Midbrain (tissue), 1 donor: ENCODE measurements around the gene POLN.
A peak's percentile ranks its signal among the peaks of the same experiment; 100 is the strongest.

Source experiments
- DNase-seq: peaks from one replicate; lab custom pipeline; 2025; lab: John Stamatoyannopoulos, UW

POLN gene

DNA sequence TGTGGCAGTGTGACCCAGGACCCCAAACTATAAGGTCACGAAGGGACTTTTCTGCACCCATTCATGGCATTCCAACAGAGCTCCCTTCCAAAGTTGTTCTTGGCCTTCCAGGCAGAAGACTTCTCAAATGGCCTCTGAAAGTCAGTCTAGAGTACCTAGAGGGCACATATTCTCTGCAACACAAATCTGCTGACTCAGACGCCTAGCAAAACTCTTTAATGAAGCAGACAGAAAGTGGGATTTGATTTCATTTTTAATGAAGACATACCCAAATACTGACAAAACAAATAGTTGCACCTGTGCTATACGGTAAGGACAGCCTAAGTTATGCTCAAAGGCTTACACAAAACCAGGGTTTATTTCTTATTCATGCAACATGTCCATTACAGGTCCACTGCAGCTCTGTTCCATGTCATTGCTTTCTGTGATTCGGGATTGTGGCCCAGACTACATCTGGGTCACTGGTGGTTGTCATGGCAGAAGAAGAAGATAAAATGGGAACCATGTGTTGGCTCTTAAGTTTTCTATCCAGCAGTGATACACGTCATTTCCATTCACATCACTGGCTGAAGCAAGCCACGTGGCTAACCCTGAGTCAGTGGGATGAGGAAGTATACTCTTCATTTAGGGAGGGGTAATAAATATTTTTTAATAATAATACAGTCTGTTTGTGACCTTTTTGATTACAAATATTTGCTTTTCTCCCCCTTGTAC lies 125.1 kb downstream of the POLN start:
- DNase-seq, result no peak

GRCh38 chr4:2105559-2105958 lies 136.4 kb downstream of the POLN start:
- no peak for DNase-seq

DNA sequence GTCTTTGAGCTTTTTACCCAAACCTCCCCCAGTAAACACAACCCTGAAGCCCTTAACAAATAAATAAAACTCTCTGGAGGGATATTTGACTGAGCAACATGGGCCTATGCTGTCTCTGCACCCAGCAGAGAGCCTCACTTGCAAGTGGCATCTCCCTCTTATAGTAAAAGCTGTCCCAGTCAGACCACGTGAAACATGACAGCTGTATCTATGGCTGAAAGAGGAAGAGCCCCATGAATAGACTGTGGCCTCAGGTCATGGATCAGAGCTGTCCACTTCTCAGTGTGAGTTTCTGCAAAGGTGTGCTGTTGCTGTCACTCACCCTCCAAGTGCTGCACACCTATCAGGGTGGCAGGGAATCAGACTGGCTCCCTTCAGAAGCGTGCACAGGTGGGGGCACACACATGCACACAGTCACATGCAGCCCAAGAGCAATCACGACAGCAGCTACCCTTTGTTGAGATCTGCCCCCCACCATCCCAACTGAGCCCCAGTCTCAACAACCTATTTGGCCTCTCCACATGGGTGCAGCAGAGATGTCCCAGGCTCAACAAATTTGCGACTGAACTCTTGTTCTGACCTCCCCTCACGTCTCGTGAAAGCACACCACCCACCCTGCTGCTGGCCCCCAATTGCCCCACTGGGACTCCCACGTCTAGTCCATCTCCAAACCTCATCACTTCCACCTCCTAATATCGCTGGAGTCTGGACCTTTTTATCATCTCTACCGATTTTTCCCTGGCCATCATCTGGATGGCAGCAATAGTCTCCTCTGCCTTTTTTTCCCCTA lies 137.2 kb downstream of the POLN start:
- DNase-seq, result no peak

GRCh38 chr4:2103843-2104547 lies 137.9 kb downstream of the POLN start:
- DNase-seq, result no peak

- DNase-seq, result no peak
These were observed 138.6 kb downstream of the POLN start for GRCh38 chr4:2103127-2103842.

DNA sequence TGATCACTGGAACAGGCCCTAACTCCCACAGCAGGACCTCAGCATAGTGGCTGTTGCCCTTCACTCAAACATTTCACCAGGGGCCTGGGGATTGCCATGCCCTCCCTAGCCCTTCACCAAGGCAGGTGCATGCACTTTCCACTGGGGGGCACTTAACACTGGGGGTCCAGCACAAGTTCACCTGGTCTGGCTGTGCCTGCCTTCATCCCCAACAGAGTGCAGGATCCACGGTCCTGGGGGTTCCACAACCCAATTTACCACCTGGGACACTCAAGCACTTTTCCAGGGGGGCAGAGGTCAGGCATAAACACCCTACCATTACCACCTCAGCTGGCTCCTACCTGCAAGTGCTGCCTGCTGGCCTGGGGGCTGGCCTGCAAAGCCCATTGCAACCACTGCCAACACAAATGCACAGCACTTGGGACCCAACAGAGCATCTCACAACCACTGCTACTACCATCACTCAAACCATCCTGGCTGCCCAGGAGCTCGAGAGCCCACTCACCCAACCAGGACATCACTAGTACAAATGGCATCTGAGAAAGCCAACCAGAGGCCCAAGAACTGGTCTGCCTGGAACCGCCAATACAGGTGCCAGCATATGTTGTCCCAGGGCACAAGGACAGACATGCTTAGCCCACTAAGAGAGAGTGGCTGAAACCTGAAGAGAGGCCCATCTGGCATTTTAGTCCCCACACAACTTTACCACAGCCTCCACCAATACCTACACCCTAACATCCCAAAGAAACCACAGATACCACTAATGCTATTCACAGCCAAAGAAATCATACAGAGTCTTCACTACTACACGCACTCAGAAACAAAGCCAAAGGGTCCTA lies 139.7 kb downstream of the POLN start:
- no peak for DNase-seq

DNA sequence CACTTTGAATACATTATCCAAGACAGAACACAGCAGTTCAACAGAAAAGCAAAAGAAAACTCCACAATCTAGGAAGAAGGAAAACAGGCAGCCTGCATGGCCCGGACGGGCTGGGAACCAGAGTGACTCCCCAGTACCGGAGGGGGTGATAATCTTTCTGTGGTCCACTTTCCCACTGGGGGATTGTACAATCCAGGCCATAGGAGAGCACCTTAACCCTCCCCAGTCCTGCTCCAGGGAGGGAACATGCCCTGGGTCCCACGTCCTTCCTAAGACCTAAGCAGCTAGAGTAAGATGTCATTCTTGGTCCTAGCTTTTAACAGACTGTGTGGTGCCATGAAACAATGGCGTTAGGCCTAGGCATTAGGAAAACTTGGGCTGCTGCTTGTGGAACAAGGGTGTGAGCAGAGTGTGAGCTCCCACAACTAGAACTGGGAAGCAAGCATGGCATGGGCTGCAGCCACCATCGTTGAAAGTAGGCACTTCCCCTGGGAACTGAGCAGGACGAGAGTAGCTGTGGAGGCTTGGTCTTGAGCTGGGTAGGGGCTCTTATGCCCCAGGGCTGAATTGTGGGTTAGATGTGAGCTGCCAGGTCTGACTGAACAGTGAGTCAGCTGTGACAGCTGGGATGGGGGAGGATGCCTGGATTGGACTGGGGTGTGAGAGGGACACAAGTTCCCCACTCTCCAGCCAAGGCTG lies 140.4 kb downstream of the POLN start:
- DNase-seq, result no peak

DNA sequence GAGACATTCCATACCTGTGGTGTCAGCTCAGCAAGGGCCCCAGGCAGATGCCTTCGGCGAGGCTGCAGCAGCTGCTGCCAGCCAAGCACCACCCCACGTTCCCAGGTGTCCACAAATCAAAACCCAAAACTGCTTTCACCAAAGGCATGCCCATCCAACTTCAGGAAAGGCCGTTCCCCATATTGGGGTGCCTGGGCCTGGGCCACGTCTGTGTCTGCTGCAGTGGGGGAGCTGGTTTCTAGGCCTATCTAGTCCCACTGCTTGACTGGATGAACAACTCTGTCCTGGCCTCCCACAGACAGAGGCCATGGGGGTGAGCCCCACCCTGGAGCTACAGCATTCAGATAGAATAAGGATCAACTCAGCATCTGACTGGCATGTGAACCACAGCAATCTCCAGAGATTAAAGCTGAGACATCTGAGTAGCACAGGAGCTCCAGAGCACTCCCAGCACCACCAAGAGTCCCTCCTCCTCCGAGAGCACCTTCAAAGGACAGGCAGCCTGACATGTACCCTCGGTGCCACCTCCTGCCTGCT lies 145.8 kb downstream of the POLN start:
- DNase-seq, result no peak

DNA sequence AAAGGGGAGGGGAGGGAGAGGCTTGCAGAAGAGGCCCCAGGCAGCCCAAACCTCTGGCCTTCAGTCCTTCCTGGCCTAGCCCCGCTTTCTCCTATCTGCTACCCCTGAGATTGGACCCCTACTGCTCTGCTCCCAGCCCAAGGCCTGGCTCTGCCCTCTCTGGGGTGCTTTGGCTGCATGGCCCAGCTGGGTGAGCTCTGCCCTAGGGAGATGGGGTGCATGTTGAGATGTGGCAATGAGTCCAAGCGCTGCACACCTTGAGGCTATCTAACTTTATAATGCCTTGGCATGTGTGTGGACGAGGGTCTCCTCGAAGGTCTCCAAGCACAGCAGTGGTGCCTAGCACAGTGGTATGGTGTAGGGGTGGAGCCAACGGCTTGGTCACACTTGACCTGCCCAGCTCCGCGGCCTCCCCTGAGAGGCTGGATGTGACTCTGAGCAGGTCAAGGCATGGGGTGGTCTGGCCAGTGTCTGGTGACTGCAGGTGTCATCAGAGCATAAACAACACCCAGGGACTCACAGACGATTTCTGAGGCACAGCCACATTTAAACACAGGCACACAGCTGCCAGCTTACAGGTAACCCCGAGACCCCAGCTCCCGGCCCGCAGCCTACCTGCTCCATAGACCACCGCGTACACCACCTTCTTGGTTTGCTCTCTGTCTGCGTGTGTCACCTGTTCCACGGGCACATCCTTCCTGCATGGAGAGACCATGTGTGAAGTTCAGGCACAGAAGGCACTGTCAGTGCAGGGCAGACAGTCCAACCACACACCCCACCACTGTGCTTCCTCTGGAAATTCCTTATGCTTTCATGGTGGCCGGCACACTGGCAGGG lies 146.5 kb downstream of the POLN start:
- DNase-seq, result no peak

GRCh38 chr4:2094545-2094944 lies 147.4 kb downstream of the POLN start:
- no peak for DNase-seq

DNA sequence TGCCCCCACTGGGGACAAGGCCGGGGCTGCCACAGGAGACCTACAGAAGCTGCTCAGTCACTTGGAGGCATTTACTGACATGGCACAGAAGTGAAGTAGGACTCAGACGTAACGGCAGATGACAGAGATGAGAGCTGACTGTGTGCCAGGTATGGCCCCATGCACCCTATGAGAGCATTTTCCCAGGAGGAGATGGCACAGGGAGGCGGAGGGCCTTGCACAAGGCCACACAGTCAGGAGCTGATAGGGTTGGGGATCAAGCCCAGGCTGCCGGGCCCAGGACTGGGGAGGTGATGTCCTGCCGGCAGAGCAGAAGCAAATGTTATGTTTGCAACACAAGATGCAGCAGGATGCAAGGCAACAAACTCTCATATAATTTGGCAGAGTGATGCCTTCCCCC lies 148.7 kb downstream of the POLN start:
- DNase-seq, result no peak

DNA sequence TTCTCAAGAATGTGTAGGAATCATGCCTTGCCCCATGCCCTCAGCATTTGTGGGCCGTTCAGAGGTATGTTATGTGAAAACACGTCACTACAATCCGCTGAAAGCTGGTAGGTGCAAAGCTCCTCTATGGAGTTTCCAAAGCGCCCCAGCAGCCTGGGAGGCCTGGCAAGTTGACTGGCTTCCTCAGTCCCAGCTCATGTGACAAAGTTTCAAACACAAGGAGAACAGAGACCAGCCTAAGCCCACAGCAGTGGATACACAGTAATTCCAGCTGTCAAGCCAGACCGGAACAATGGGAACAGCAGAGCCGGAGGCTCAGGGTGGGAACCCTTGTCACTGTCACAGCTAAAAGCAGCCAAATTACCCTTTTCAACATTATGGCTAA lies 149.3 kb downstream of the POLN start:
- DNase-seq, result peak; percentile 22

- no peak for DNase-seq
These were observed 149.8 kb downstream of the POLN start for GRCh38 chr4:2091990-2092668.

- no peak for DNase-seq
These were observed 151.3 kb downstream of the POLN start for GRCh38 chr4:2090642-2091041.

DNA sequence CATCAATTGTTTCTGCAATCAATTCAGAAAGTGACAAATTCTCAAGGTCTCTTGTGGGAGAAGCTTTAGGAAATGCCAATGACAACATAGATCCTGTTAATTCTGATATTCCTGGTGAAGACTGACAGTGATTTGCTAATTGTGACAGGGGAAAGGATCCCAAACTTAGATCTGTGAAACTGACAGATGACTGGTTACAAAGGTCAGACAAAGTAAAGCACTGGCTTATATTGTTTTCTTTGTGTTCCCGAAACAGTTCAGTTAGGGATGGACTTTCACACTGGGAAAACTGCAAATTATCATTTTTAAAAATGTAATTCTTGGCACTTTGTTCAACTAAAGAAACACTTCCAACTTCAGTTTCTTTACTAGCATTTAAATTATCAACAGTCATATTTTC lies 152.7 kb downstream of the POLN start:
- DNase-seq, result no peak

DNA sequence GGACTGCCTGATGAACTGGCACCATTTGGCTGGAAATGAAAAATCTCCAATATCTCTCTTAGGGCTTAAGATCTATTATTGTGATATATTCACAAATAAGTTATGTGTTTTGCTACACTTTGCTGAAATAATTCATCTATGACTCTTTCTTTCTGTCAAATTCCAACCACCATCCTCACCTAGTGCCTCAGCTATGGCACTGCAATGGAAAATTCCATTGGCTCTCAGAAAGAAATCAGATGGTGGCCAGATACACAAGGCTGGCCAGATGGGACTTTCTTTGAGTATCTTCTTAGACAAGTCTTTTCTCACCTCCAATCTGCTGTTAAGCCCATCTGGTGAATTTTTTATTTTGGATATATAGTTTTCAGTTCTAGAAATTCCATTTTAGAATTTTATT lies 154.8 kb downstream of the POLN start:
- no peak for DNase-seq

DNA sequence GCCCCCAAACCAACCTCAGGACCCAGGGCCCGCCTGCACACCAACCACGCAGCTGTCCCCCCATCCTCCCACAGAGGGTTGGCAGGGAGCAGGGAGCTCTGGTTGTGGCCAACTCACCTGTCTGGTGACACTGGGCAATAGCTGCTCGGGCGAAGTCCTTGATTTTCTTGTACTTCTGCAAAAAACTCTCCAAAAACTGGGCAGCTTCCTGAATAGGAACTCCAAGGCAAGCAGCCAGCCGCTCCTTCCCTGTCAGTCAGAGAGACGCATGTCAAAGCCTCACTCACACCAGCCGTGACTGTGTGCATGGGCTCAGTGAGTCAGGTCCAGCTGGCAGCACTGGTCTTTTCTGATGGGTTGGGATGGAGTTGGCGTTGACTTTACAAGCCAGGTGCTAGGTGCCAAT lies 156.4 kb downstream of the POLN start:
- no peak for DNase-seq

- DNase-seq, result no peak
These were observed 157.6 kb downstream of the POLN start for GRCh38 chr4:2084316-2084715.

- no peak for DNase-seq
These were observed 158.1 kb downstream of the POLN start for GRCh38 chr4:2083826-2084160.
